Measurements from ENCODE around the gene RIPK4.

Gene RIPK4

GRCh38 chr21:41753006-41753898 lies 13.6 kb downstream of the RIPK4 start:
- no peak for DNase-seq (ENCODE audit: low read depth in 2 of 2)

GRCh38 chr21:41752231-41752681 lies 14.6 kb downstream of the RIPK4 start:
- DNase-seq (ENCODE audit: low read depth in 2 of 2): no peak

GRCh38 chr21:41751611-41752011 lies 15.2 kb downstream of the RIPK4 start:
- DNase-seq (ENCODE audit: low read depth in 2 of 2): no peak

- no peak for DNase-seq (ENCODE audit: low read depth in 2 of 2)
Measured at GRCh38 chr21:41750532-41751151, 16.2 kb downstream of the RIPK4 start.

- no peak for DNase-seq (ENCODE audit: low read depth in 2 of 2)
Measured at GRCh38 chr21:41750051-41750450, 16.8 kb downstream of the RIPK4 start.

DNA sequence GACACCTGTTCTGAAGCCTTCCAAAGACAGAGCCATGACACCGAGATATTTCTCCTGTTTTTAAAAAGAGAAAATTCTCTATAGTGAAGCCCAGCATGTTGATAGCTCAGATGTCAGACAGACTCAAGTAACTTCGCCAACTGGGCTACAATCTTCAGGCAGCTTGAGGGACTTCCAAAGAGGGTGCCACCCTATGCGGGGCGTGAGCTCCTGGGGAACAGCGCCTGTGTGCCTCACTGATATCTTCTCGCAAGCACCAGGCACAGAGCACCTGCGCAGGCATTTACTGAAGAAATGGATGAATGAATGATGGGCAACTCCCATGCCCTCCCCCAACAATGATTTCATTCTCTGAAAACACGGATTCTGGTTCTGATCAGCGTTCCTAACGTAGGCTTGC lies 17.6 kb downstream of the RIPK4 start:
- DNase-seq (ENCODE audit: low read depth in 2 of 2): no peak

DNA sequence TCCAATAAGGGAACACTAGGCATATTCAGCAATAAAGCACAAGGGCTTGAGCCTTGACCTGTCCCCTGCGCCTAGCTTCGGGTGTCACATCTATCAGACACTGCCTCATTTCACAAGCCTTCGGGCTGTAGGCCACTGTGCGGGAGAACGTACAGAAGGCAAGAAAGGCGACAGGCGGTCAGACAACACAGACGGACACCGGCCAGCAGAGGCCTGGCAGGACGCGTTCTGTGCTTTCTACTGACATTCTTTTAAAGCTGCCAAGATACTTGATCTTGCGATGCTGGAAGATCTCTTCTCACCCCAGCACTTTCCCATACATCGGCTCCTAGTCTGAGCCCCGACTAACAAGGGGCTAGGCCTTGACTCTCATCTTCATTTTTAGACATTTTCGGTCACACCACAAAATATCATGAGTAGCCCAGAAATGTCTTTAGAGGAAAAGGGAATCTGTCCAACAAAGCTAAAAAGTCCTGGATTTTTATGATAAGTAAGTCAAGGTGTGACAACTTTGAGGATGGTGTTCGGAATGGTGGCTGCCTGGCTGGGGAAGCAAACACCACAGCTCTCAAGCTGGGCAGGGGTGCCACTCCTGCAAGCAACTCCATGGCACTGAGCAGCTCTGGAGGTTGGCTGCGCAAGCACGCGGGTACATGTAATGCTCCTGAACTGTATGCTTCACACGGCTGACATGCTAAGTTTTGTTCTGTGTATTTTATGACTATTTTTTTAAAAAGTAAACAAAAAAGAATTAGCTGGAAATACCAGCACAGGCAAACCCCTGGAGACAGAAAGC lies 18.7 kb downstream of the RIPK4 start:
- no peak for DNase-seq (ENCODE audit: low read depth in 2 of 2)

DNA sequence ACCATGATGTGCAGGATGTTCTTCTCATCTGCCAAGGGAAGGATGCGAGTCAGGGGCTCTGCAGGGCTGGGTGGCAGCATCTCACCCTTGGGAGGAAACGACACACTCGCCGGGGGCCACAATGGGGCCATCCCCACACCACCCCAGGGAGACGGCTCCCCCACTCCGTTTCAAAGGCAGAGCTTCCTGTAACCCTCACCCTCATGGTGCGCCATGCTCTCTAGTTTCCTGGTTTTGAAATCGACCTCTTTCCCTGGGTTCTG lies 20.2 kb downstream of the RIPK4 start:
- no peak for DNase-seq (ENCODE audit: low read depth in 2 of 2)

DNA sequence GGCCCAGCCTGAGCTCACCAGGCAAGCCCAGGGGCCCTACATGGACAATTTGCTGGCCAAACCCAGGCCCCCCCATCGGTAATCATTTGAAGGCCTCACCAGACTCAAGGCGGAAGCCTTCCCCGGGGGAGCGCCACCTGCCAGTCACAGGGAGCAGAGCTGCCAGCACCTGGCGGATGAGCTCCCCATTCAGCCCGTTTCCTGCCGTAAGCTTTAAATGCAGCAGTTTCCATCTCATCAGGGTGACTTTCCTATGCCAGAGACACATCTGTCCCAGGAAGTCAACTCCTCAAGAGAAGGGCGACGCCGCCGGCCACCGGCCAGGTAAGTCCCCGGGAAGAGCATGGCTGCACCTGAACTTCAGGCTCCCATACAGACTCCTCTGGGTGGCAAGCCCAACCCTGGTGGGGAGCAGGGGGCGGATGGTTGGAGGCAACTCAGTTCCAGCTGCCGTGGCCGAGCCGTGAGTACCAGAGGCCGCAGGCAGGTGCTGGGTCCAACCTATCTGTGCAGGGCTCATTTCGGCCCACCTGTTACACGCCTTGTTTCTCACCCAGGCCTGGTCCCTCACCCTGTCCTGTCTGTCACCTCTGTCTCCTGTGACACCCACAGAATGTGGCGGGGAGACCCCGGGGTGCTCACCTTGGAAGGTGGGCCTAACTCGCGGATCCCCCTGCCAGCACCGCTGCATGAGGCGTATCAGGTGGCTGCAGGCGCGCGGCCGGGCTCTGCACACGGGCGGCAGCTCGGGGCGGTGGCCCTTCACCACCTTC lies 20.7 kb downstream of the RIPK4 start:
- DNase-seq (ENCODE audit: low read depth in 2 of 2): no peak

DNA sequence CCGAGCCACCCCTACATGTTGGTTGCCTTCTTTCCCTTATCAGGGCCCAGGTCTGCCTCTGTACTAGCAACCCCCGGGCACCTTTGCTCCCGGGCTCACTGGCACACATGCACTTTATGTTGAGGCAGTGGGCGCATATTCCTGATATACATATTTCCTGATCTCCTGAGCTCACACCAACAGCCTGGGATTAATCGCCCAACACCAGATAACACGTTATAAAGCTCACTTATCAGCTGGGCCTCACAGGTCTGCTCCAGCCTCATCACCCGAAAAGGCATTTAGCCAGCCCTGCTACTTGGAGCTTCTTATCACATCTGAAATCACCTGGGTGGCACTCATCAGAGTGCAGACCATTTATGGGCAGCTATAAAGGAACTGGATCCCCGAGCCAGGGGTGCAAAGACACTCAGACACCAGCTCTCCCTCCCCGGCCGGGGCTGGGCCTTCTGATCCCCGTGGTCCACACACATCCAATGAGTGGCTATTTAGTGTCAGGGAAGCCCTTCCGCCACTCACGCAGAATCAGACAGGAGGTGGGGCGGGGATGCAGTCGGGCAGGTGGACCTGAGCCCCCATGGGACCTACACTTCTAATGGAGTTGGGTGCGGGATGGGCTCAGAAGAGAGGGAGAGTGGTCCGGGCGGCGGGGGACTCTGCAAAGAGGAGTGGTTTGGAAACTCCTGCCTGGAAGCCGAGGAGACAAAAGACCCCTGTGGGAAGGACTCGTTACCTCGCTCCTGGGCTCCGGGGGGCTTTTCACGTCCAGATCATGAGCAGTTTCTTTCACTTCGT lies 21.6 kb downstream of the RIPK4 start:
- DNase-seq (ENCODE audit: low read depth in 2 of 2): no peak

DNA sequence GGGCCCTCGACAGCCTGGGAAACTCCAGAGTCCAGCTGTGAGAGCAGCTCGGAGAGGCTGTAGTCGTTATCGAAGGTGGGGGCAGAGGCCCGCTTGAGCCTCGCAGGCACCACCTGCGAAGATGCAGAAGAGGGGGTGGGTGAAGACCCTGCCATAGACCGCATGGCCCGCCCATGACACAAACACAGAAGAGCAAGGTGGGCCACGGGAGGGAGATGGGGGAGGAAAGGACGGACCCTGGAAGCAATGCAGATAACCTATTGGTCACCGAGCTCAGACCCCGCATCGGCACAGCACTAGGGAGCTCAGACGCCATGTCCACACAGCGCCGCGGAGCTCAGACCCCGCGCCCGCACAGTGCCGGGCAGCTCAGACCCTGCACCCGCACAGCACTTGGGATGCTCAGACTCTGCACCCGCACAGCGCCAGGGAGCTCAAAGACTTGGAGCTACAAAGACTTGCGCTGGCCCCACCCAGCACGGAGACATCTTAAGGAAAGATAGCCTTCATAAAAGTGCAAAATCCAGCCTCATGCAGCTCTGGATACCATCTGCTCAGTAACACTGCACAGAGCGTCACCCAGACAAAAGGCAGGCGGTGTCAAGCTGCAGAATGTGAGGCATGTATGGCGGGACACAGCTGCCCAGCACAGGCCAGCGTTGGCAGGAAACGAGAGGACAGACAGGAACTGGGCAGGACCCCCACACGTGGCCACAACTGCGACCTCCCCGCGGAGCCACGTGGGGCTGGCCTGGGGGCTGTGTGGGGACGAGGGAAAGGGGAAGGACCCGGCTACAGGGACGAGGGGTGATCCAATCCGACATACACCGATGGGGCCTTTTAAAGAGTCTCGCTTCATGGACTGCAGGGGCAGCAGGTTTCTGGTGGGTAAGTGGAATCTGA lies 22.6 kb downstream of the RIPK4 start:
- DNase-seq (ENCODE audit: low read depth in 2 of 2): no peak

GRCh38 chr21:41743321-41744027 lies 23.4 kb downstream of the RIPK4 start:
- DNase-seq (ENCODE audit: low read depth in 2 of 2): no peak

GRCh38 chr21:41742073-41742875 lies 24.6 kb downstream of the RIPK4 start:
- no peak for DNase-seq (ENCODE audit: low read depth in 2 of 2)

DNA sequence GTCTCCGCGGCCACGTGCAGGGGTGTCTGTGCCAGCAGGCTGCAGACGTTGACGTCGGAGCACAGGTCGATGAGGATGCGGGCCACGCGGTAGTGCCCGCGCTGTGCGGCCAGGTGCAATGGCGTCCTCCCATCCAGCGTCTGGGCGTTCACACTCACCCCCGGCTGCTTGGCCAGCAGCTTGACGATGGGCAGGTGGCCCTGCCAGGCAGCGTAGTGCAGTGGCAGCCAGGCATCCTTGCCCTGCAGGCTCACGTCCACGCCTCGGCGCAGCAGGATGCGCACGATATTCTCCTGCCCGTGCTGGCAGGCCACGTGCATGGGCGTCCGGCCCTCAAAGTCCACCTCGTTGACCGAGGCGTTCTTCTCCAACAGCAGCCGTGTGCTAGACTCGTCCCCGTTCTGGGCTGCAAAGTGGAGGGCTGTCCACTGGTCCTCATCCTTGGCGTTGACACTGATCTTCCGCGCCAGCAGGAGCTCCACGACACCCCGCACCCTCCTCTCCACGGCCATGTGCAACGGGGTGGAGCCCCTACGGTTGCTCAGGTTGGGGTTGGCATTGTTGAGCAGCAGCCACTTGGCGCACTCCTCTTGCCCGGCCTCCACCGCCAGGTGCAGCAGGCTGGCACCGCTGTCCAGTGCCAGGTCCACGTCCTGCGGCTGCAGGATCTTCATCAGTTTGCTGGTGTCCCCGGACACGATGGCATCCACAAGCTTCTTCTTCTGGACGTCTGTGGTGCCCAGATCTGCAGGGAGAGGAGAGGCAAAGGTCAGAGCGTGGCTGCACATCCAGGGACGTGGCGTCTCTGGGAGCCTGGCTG lies 25.4 kb downstream of the RIPK4 start:
- no peak for DNase-seq (ENCODE audit: low read depth in 2 of 2)

DNA sequence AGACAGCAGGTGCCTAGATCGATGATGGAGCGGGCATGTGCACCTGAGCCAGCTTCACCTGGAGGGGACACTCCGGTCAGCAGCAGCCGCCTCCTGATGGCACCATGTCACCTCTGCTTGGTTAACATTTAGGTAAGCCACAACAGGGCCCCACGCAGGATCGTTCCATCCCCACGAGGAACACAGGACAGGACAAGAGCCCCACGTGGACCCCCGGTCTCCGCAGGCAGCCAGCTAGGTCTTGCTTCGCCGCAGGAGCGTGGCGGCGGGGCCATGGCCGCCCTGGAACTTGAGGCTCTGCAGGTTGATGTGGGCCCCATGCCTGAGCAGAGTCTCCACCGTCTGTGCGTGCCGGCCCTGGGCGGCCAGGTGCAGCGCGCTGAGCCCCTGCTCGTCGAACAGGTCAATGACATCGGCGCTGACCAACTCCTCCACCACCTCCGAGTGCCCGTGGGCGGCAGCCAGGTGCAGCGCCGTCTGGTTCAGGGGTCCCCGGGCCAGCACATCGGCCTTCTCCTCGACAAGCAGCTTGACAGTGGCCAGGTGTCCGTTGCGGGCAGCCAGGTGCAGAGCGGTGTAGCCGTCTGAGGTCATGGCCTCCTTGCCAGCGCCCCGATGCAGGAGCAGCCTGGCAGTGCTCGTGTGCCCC lies 26.1 kb downstream of the RIPK4 start:
- no peak for DNase-seq (ENCODE audit: low read depth in 2 of 2)

GRCh38 chr21:41739936-41740335 lies 26.9 kb downstream of the RIPK4 start:
- no peak for DNase-seq (ENCODE audit: low read depth in 2 of 2)

GRCh38 chr21:41739011-41739410 lies 27.8 kb downstream of the RIPK4 start:
- DNase-seq (ENCODE audit: low read depth in 2 of 2): no peak

All from stimulated activated CD8-positive, alpha-beta memory T cell treated with anti-CD3 and anti-CD28 coated beads, Interleukin-2, amount 100 ng/mL, for 1 hour (primary cell).